CD4-positive, alpha-beta T cell treated with Interleukin-6 at 100 ng/mL for 8 hours (primary cell): Measurements from ENCODE around the gene RBP5.

Experiments used
- DNase-seq: peaks from one replicate; pipeline ENCODE4 v3.0.0-alpha.2; 2020; ENCODE audit warnings: mixed read lengths, low spot score

Gene RBP5

GRCh38 chr12:7101047-7101693 is 27.5 kb downstream of the RBP5 start:
- no peak for DNase-seq

GRCh38 chr12:7100239-7100638 is 28.4 kb downstream of the RBP5 start:
- no peak for DNase-seq

DNA sequence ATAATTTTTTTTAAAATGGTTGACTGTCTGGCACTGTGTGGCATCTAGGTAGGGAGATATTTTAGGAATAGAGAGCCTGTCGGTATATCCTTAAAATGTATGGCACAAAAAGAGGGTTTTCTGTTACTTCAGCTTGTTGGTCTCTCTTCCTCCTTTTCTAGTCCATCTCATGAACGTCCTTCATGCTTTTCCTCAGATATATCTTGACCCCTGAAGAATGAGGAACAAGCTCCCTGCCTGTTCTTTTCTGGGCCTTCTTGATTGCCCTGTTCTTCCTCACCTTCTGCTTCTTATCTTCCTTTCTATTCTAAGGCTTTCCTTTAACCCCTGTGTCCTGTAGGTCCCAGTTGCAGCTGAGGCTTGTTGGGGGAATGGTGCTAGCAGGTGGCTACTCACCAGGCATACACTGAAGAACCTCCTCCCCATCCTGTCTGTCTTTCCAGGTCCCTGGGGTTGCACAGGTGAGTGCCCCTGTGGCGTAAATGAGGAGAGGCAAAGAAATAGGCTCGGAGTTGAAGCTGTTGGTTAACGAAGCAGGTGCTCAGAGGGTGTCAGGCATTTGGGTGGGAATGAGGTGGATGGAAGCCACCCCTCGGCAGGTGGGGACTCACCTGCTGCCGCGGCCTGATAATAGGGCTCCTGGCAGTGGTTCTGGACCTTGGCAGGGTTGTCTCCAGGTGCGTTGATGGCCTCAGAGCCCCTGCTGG is 29.2 kb downstream of the RBP5 start:
- no peak for DNase-seq

DNA sequence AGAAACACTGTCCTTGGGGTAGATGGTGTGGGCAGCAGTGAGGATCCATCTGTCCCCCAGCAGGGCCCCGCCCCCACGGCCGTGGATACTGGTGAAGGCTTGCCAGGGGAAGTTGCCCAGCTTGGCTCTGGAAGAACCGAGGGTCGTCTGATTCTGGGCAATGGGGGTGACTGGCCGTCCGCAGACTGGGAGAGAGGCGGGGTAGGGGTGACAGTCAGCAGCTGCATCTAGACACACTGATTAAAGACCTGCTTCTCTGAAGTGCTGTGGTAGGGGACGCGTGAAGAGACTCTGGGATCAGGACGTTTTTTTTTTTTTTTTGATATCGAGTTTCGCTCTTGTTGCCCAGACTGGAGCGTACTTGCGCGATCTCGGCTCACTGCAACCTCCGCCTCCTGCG is 31.7 kb downstream of the RBP5 start:
- no peak for DNase-seq

- no peak for DNase-seq
Measured at GRCh38 chr12:7096006-7096932, 32.4 kb downstream of the RBP5 start.

- DNase-seq, result no peak
Measured at GRCh38 chr12:7093892-7094291, 34.8 kb downstream of the RBP5 start.

DNA sequence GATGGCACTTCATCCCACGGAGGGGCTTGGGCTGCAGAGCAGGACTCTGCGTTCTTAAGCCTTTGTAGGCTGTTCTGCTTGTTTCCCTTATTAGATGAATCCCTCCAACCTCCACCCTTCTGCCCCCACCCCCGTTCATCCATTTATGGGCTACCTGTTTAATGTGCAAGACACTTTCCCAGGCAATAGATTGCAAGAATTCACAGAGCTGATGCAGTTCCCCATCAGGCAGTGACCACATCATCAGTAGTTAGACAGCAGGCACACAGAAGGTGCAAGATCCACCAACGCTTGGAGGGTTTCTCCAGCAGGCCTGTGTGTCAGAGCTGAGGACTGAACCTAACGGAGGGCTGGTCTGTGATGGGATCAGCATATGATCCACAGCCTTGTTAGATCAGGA is 35.2 kb downstream of the RBP5 start:
- DNase-seq, result no peak

DNA sequence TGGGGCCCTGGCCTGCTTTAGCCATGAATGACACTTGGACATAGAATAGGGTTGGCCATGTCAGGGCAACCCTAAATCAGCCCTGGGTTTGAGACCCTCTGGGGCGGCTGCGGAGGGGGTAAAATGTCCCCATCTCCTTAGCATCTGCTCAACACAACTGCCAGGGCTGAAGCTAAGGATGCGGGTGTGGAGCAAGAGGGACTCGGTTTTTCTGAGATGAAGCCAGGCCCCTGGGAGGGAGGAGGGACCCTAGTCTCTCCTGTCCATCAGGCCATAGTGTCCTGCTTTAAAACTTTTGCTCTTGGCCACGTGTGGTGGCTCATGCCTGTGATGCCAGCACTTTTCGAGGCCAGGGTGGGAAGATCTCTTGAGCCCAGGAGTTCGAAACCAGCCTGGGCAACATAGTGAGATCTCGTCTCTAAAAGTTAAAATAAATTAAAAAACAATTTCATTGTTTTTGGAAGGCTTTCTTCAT is 35.7 kb downstream of the RBP5 start:
- no peak for DNase-seq

DNA sequence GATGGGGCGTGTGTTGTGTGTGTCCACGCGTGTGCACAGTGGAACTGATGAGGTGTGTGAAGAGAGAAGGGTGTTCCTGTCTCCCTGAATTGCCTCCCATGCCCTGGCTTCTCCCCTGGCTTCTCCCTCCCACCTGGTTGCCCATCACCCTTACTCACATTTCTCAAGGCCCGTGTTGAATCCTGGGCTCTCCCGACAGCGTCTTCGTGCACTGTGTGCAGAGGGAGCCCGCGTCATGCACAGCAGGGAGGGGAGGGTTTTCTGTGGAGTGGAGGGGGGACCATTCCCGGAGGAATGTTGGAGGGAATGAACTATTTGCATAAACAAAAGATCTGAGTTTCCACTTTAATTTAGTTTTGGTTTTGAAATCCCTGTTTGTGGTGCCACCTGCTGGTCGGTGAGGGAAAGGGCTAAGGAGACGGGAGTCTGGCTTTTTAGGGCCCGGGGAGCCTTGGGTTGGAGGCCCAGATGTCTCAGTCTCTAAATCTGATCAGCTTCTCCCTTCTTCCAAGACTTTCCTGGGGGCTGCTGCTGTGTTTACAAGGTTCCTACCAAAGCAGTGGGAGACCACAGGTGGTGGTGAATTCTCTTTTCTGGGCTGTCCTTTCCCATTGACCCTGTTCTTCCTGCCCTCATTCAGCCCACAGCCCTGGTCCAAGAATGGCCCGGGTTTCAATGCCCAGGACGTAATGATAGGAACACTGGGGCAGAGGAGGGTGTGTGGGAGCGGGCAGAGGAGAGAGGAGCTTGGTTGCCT is 36.3 kb downstream of the RBP5 start, which contains the start of gene C1R:
TSS of gene C1R (minus strand) at position 217 of the 757 bp plus-strand sequence. CDS start at position 160, 57 bp downstream.
- peak; percentile 62 for DNase-seq

GRCh38 chr12:7091660-7092228 is 36.9 kb downstream of the RBP5 start:
- DNase-seq, result no peak

- DNase-seq, result no peak
Measured at GRCh38 chr12:7091171-7091570, 37.5 kb downstream of the RBP5 start.

GRCh38 chr12:7090222-7090998 is 38.3 kb downstream of the RBP5 start:
- DNase-seq, result no peak

DNA sequence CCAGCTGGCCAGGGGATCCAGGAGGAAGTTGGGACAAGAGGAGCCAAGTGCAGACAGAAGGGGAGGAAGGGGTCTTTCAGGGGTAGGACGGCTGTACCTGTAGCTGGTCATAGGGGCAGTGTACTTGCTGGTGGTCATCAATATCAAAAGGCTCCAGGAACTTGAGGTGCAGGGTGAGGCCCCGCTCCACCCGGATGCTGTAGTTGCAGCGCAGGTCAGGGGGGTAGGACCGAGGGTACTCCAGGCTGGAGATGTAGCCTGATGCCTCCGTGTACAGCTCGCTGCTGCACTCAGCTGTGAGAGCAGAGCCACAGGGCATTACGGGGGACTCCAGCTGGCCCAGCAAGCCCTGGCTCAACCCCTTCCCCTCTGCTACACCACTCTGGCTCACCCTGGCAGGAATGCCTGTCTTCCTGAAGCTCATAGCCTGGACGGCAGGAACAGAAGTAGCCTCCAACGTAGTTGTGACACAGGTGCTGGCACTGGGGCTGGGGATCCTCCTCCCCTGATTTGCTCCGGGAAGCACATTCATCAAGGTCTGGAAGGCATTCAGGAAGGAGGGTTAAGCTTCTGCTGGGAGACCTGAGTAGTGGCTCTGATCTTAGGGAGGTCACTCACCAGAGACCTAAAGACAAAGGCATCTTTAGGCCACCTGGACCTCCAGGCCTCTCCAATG is 39.4 kb downstream of the RBP5 start:
- DNase-seq, result no peak

DNA sequence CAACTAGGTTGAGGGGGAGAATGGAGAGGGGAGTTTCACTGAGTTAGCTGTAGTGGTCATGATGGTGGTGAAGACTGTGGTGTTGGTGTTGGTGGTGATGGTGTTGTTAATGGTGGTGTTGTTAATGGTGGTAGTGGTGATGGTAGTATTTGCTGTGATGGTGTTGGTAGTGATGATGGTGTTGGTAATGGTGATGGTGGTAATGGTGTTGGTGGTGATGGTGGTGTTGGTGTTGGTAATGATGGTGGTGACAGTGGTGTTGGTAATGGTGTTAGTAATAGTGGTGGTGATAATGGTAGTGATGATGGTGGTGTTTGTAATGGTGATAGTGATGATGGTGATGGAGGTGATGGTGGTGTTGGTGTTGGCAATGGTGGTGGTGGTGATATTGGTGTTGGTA is 45.6 kb downstream of the RBP5 start:
- no peak for DNase-seq

GRCh38 chr12:7081037-7081436 is 47.7 kb downstream of the RBP5 start:
- no peak for DNase-seq

DNA sequence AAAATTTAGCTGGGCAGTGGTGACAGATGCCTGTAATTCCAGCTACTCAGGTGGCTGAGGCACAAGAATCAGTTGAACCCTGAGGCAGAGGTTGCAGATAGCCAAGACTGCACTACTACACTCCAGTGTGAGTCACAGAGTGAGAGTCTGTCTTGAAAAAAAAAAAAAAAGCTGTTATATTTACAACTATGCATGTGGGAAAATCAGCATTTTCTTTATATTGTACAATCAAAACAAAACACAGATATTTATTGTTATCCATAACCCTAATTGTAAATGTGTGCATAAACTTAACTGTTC is 48.9 kb downstream of the RBP5 start:
- no peak for DNase-seq

DNA sequence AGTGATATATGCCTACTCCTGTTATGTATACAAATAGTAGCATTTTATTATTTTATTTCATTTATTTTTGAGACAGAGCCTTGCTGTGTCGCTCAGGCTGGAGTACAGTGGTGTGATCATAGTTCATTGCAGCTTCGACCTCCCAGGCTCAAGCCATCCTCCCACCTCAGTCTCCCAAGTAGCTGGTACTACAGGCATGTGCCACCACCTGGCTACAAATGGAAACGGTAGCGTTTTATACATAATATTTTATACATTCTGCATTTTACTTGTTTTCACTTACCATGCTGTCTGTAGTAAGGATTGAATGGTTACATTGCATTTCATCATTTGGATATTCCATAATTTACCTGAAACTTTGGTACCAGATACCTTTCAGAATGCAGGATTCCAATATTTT is 50.5 kb downstream of the RBP5 start:
- DNase-seq, result no peak

- DNase-seq, result no peak
Measured at GRCh38 chr12:7076493-7076892, 52.2 kb downstream of the RBP5 start.

- no peak for DNase-seq
Measured at GRCh38 chr12:7075939-7076338, 52.8 kb downstream of the RBP5 start.

DNA sequence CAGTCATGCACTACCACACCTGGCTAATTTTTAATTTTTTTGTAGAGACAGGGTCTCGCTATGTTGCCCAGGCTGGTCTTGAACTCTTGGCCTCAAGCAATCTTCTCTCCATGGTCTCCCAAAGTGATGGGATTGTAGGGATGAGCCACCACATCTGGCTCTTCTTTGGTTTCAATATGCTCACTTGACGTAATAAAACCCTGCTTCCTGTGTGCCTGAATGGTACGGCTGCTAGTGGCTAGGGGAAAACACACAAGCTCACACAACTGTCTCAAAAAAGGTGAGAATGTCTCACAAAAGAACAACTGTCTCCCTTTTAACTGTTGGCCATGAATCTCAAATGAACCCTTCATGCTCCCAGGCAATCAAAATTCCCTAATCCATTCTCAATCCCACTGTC is 53.2 kb downstream of the RBP5 start:
- DNase-seq, result no peak
